Ammon's horn (tissue), 1 donor: ENCODE results near the gene FAM131B.

Source experiments
- DNase-seq: peaks from one replicate; pipeline ENCODE4 v3.0.0-alpha.2; 2016; ENCODE audit warnings: low spot score

FAM131B gene

GRCh38 chr7:143321242-143321641, 41.3 kb downstream of the FAM131B start:
- no peak for DNase-seq

DNA sequence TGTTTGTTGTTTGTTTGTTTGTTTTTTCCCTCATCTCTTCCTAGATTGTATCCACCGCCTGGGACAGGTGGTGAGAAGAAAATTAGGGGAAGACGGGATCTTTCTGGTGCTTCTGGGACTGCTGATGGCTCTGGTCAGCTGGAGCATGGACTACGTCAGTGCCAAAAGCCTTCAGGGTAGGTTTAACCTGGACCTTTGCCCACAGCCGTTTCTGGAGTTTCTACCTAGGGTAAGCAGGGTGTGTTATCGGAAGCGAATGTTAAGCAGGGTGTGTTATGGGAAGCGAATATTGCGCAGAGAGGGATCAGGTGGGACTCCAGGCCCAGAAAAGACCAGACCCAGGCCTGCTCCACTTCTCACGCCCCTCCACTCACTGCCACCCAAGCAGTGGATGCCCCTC, 41.9 kb downstream of the FAM131B start:
- no peak for DNase-seq

DNA sequence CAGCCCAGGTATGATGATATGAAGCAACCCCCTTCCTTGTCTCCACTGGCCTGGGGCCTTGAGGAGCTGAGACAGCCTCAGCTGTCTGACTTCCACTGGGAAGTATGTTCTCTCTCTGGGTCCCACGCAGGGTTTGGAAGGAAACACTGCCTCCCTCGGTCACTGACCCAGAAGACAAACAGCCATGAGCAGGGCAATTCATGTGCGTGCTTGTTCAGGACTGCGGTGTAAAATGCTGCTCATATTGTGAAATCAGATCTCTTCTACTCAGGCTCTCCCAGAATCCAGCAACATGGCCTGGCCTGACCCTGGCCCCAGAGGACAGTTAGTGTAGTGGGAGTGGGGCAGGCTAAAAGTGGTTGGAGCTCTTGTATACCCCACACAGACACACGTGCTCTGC, 43.9 kb downstream of the FAM131B start:
- no peak for DNase-seq

- DNase-seq = no peak
These were observed 46.0 kb downstream of the FAM131B start for GRCh38 chr7:143316492-143316891.

DNA sequence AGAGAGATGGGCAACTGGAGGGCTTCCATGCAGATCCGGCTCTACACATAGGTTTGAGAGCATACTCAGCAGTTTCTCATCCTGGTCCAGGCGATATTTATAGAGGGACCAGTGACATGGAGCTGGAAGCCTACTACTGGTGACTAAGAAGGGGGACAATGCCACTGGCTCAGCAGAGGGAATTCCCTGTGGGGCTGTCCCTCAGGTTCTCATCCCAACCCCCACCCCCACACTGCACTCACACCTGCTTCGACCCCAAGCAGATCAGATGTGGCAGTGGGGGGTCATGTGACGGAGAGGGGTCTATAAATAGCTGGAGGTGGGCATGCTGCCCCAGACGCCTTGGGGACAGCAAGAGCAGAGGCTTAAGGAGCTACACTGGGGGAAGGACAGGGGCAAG, 46.7 kb downstream of the FAM131B start, which contains the start of gene CLCN1:
TSS of gene CLCN1 (plus strand) at position 336 of the 400 bp plus-strand sequence. CDS start 102 bp downstream, outside the sequence.
- no peak for DNase-seq

DNA sequence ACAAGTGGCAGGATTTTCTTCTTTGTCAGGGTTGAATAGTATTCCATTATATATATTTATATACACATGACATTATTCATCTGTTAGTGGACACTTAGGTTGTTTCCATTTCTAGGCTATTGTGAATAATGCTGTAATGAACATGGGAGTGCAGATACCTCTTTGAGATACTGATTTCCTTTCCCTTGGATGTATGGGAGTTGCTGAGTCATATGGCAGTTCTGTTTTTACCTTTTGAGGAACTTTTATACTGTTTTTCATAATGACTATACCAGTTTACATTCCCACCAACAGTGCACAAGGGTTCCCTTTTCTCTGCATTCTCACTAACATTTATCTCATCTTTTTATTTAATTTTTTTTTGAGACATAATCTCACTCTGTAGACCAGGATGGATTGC, 48.4 kb downstream of the FAM131B start:
- no peak for DNase-seq

DNA sequence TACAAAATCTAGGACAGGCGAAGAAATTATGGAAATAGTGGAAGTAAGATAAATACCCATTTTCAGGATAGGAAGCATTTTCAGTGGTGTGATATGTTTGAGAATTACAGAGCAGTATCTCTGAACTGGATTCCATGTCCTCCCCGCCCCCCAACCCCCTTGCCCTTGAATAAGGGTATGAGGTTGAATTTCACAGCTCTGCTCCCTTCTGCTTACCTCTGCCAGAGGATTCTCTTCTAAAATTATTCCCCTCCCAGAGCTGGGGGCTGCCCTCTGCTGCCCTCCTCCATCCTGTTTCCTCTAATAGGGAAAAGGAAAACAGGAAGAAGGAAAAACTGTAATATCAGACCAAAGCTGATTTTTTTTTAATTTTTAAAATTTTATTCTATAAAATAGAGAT, 53.9 kb downstream of the FAM131B start:
- DNase-seq = no peak

DNA sequence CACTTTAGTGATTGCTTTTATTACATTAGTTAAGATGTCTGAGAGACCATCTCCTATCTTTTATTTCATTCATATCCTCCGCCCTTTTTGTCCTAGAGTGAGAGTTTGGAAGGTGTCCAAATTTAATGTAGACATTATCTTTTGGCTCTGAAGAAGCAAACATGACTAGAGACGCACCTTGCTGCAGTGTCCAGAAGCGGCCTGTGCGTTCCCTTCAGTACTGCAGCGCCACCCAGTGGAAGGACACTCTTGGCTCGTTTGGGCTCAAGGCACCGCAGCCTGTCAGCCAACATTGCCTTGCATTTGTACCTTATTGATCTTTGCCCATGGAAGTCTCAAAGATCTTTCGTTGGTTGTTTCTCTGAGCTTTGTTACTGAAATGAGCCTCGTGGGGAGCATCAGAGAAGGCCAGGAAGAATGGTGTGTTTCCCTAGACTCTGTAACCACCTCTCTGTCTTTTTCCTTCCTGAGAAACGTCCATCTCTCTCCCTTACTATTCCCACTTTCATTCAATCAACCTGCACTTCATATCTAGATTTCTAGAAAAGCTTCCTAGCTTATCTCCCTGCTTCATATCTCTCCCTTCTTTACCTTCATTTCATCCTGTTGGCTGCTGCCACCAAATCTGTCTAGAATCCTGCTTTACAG, 57.0 kb downstream of the FAM131B start:
- peak; percentile 83 for DNase-seq

DNA sequence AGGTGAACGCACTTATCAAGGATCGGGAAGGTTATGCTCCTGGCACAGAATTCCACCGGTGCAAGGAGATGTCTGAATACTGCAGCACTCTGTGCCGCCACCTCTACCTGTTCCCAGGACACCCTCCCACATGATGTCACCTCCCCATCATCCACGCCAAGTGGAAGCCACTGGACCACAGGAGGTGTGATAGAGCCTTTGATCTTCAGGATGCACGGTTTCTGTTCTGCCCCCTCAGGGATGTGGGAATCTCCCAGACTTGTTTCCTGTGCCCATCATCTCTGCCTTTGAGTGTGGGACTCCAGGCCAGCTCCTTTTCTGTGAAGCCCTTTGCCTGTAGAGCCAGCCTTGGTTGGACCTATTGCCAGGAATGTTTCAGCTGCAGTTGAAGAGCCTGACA, 57.6 kb downstream of the FAM131B start:
- no peak for DNase-seq

GRCh38 chr7:143303733-143304132, 58.8 kb downstream of the FAM131B start:
- DNase-seq = no peak
